Left ventricle myocardium inferior (tissue), 1 donor: ENCODE results near the gene NCOR2. TPM values are rescaled to one million over a fixed set of nuclear protein-coding genes. Genes with fewer than 3 reads are reported as not detected.

Experiments
- DNase-seq: peaks from one replicate; pipeline ENCODE4 v3.0.0-alpha.2; 2020
- H3K27ac ChIP-seq: fragments of 200-600 bp; replicated peaks from 2 replicates; pipeline ENCODE4 v1.8.0; 2021
- H3K27me3 ChIP-seq: fragments of 200-600 bp; 2 replicates; pipeline ENCODE4 v1.8.0; 2021; ENCODE audit warnings: low read depth
- H3K36me3 ChIP-seq: fragments of 200-600 bp; 2 replicates; pipeline ENCODE4 v1.8.0; 2021
- H3K4me1 ChIP-seq: fragments of 200-600 bp; 2 replicates; pipeline ENCODE4 v1.8.0; 2021
- H3K4me3 ChIP-seq: fragments of 200-600 bp; 2 replicates; pipeline ENCODE4 v1.8.0; 2021; ENCODE audit warnings: mild to moderate bottlenecking, moderate library complexity
- H3K9me3 ChIP-seq: fragments of 200-600 bp; replicated peaks from 2 replicates; pipeline ENCODE4 v1.8.0; 2021
- intact Hi-C: fragments of 100-400 bp; cut with micrococcal nuclease; formaldehyde crosslinking; loops from one replicate; pipeline ENCODE4 v1.11.0; 2022
- total RNA-seq: library from RNA; stranded (reverse); fragmentation: NEBNext Ultra II Directional; extraction: Animal tissue kit (Norgen Biotek cat#: 25700); gene quantifications from one replicate; pipeline ENCODE4 v1.2.1, GENCODE V29; 2021
- TF ChIP-seq, protein P1 (sequence below): fragments of 200-600 bp; IDR thresholded peaks from 2 replicates; pipeline ENCODE4 v1.8.0; 2021; ENCODE audit warnings: antibody characterized with exemption, mild to moderate bottlenecking, borderline replicate concordance
- donor health status: DM: no; HTN: yes; CAD: no; lungs with severe emphysema.

NCOR2 gene
- total RNA-seq, 1 donor from 2014 or later = 152 TPM

DNA sequence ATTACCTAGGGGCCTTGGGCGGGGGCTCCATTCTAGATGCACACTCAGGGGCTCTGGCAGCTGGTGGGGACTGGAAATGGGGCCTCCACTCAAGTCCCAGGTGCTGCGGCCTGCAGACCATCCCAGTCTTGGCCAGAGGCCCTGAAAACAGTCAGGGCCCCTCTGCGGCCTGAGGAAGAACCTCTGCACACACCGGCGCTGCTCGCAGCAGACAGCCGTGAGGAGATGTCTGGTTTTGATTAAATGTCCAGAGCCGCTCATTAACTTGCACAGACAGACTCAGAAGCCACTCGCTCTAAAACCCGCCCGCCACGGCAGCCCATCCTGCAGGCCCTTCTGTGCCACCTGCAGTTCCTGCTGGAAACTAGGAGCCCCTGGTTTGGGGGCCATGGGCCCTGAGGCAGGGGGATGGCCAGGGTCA, 36.4 kb upstream of the NCOR2 start:
- H3K27ac ChIP-seq = peak overlapping the region; percentile 30

DNA sequence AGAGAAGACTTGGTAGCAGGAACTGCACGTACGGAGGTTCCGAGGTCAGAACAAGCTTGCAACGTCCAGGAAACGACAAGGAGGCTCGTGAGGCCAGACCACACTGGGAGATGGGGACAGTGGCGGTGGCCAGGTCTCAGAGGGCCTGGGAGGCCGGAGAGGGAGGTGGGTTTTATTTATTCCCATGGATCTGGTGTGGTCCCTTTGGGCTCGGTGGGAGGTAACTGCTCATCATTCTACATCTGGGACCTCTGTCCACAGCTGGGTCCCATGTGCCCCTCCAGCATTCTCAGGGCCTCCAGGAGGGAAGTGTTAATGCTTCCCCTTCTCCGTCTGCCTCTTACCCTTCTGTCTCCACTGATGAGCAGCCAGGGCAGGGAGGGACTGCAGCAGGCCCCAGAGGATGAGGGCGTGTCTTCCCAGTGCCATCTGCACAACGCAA, 35.7 kb upstream of the NCOR2 start:
- Histone ChIP-seq H3K4me3 (no peak overlapping the region), H3K27ac (peak overlapping the region; percentile 30), H3K9me3 (peaks cover 4% of the 10 kb centered on the region), H3K27me3 (no peaks in the 10 kb centered on the region), H3K36me3 (no peaks in the 10 kb centered on the region), H3K4me1 (no peaks in the 10 kb centered on the region)
- TF ChIP-seq, protein P1, sequence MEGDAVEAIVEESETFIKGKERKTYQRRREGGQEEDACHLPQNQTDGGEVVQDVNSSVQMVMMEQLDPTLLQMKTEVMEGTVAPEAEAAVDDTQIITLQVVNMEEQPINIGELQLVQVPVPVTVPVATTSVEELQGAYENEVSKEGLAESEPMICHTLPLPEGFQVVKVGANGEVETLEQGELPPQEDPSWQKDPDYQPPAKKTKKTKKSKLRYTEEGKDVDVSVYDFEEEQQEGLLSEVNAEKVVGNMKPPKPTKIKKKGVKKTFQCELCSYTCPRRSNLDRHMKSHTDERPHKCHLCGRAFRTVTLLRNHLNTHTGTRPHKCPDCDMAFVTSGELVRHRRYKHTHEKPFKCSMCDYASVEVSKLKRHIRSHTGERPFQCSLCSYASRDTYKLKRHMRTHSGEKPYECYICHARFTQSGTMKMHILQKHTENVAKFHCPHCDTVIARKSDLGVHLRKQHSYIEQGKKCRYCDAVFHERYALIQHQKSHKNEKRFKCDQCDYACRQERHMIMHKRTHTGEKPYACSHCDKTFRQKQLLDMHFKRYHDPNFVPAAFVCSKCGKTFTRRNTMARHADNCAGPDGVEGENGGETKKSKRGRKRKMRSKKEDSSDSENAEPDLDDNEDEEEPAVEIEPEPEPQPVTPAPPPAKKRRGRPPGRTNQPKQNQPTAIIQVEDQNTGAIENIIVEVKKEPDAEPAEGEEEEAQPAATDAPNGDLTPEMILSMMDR = no peak
- intact Hi-C loops = no loop called here
- DNase-seq = no peak

More for the DNA sequence above, 36.4 kb upstream of the NCOR2 start:
- no peaks in the 10 kb centered on the region for H3K27me3 ChIP-seq
- H3K4me1 ChIP-seq = peaks cover 7% of the 10 kb centered on the region
- peaks cover 4% of the 10 kb centered on the region for H3K9me3 ChIP-seq
- no peak for DNase-seq
- intact Hi-C loops = no loop called here
- TF ChIP-seq, protein P1 = no peak
- H3K4me3 ChIP-seq = no peak overlapping the region
- no peaks in the 10 kb centered on the region for H3K36me3 ChIP-seq

DNA sequence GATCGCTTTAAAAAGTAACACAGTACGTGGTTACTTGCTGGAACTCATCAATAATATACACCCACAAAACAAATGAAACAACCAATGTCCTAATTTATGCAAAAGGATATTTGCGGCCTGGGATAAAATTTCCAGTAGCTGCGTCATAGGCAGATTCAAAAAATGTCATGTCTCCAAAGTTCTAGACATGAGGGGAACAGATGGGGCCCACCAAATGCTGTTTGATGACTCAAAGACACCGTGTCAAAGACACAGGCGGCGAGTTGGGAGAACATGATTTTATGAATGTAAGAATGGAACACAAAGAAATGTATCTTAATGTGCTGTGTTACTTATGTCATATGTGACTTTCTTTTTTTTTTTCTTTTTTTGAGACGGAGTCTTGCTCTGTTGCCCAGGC, 34.3 kb upstream of the NCOR2 start:
- DNase-seq = no peak
- Histone ChIP-seq H3K4me1 (no peaks in the 10 kb centered on the region), H3K36me3 (no peaks in the 10 kb centered on the region), H3K4me3 (no peak overlapping the region), H3K27ac (no peak overlapping the region), H3K27me3 (no peaks in the 10 kb centered on the region), H3K9me3 (peaks cover 4% of the 10 kb centered on the region)
- TF ChIP-seq, protein P1 = no peak
- intact Hi-C loops = no loop called here

DNA sequence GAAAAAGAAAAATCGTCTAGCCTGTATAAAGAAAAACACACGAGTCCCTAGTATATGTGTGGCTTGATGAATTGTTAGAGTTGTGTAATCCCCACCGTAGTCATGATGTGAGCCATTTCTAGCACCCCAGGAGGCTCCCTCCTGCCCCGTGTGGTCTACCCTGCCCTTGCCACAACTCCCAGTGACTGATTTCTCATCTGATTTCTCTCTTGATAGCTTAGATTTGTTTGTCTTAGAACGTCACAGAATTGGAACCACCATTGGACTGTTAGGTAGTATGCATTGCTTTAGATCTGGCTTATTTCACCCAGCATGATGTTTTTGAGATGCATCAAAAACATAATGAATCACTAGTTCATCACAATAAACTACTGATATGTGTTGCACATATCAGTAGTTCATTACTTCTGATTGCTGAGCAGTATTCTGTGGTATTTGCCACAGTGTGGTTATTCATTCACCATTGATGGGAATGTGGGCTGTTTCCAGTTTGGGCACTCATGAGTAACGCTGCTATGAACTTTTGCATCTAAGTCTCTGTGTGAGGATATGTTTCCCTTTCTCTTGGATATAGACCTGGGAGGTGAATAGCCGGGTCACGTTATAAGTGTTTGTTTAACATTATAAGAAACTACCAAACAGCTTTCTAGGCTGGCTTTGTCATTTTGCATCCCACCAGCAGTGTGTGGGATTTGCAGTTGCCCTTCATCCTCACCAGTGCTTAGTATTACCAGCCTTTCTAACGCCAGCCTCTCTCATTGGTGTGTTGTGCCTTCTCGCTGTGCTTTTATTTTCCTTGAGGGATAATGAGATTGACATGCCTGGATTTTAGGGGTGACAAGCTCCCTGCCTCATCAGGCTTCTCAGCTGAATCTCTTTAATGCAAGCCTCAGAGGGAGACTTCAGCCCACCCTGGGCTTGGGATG, 31.9 kb upstream of the NCOR2 start:
- Histone ChIP-seq H3K4me3 (no peak overlapping the region), H3K9me3 (no peaks in the 10 kb centered on the region), H3K4me1 (no peaks in the 10 kb centered on the region), H3K27me3 (no peaks in the 10 kb centered on the region), H3K36me3 (no peaks in the 10 kb centered on the region), H3K27ac (no peak overlapping the region)
- TF ChIP-seq, protein P1 = no peak
- DNase-seq = no peak
- intact Hi-C loops = no loop called here

DNA sequence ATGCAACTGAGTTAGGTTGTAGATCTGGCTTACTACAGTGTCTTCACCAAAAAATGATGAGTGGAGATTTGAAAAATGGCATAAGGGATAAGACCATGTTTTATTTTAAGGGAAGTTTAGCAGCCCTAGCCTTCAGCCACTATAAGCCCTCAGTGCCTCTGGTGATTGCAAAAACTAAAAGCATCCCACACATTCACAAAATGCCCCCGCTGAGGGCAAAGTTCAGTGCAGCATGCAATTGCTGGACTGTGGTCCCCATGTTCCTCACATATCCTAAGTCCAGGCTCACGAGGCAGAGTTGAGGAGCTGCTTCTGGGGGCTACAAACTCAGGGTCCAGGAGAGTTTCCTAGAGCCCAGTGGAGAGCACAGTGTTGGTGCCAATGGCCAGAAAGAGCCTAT, 29.6 kb upstream of the NCOR2 start:
- Histone ChIP-seq H3K9me3 (no peaks in the 10 kb centered on the region), H3K27ac (no peak overlapping the region), H3K4me1 (no peaks in the 10 kb centered on the region), H3K4me3 (no peak overlapping the region), H3K36me3 (no peaks in the 10 kb centered on the region), H3K27me3 (no peaks in the 10 kb centered on the region)
- intact Hi-C loops = no loop called here
- no peak for DNase-seq
- TF ChIP-seq, protein P1 = no peak
